K562 (cell line): ENCODE results near the gene TALDO1. TPM values are rescaled to one million over a fixed set of nuclear protein-coding genes. Genes with fewer than 3 reads are reported as not detected.

ENCODE experiments used
- HBP1 ChIP-seq: fragments of 450-650 bp; formaldehyde crosslinking; IDR thresholded peaks from 2 replicates; pipeline ENCODE4 v1.4.0; 2022; ENCODE audit warnings: missing genetic modification characterization
- NCOR1 ChIP-seq: fragments of 450-650 bp; IDR thresholded peaks from 2 replicates; pipeline ENCODE4 v1.6.1; 2016; ENCODE audit warnings: mild to moderate bottlenecking, moderate library complexity
- NFIC ChIP-seq: fragments of 450-650 bp; IDR thresholded peaks from 2 replicates; pipeline ENCODE4 v1.6.1; 2017; ENCODE audit warnings: mild to moderate bottlenecking, inconsistent platforms
- NONO ChIP-seq, 2 experiments: fragments of 200-400 bp in 1 of 2; fragments of 450-650 bp in 1 of 2; formaldehyde crosslinking in 1 of 2; IDR thresholded peaks; 2 replicates each; pipeline ENCODE4 v1.6.1; 2017; ENCODE audit warnings: low read depth in 2 of 2, mild to moderate bottlenecking in 2 of 2, moderate library complexity in 2 of 2, low read length in 1 of 2
- NR4A1 ChIP-seq, 2 experiments: fragments of 250-450 bp in 1 of 2; fragments of 450-650 bp in 1 of 2; sonication (Bioruptor Pico) in 1 of 2; IDR thresholded peaks; 2 replicates each; pipeline versions ENCODE4 v1.4.0 to v1.6.1; 2016 to 2020; ENCODE audit warnings: mild to moderate bottlenecking in 2 of 2, missing compliant biosample characterization in 1 of 2, missing genetic modification characterization in 1 of 2, moderate library complexity in 1 of 2
- OTX1 ChIP-seq: fragments of 450-650 bp; formaldehyde crosslinking; IDR thresholded peaks from 2 replicates; pipeline ENCODE4 v1.4.0; 2022; ENCODE audit warnings: mild to moderate bottlenecking
- PBX2 ChIP-seq, 2 experiments: IDR thresholded peaks in 1 of 2; conservative IDR thresholded peaks in 1 of 2; 2 replicates each; pipeline ENCODE4 v1.6.1; 2016; ENCODE audit warnings: low read depth in 2 of 2, mild to moderate bottlenecking in 1 of 2, missing compliant biosample characterization in 1 of 2, missing genetic modification characterization in 1 of 2, moderate library complexity in 1 of 2
- PHB ChIP-seq: fragments of 250-450 bp; sonication (Bioruptor Pico); IDR thresholded peaks from 2 replicates; pipeline ENCODE4 v1.5.0; 2021
- POLR2G ChIP-seq: fragments of 200-400 bp; formaldehyde crosslinking; IDR thresholded peaks from 2 replicates; pipeline ENCODE4 v1.6.1; 2017; ENCODE audit warnings: low read depth, mild to moderate bottlenecking, antibody characterized with exemption, low read length, moderate library complexity
- SIRT6 ChIP-seq: IDR thresholded peaks from one replicate; pipeline ENCODE4 v1.6.1; 2012; ENCODE audit warnings: low read depth, mild to moderate bottlenecking, control low read depth, inconsistent platforms, low read length, moderate library complexity
- STAG1 ChIP-seq: sonication (generic); formaldehyde crosslinking; IDR thresholded peaks from 2 replicates; pipeline ENCODE4 v1.5.0; 2020; ENCODE audit warnings: missing genetic modification reagents, borderline replicate concordance
- ZBTB9 ChIP-seq: fragments of 450-650 bp; formaldehyde crosslinking; IDR thresholded peaks from 2 replicates; pipeline ENCODE4 v1.4.0; 2020; ENCODE audit warnings: mild to moderate bottlenecking, moderate library complexity
- ZMIZ1 ChIP-seq, 2 experiments: fragments of 150-350 bp in 1 of 2; IDR thresholded peaks; 2 replicates each; pipeline ENCODE4 v1.6.1; 2012 to 2016; ENCODE audit warnings: low read depth in 2 of 2, low read length in 2 of 2, mild to moderate bottlenecking in 1 of 2, moderate library complexity in 1 of 2
- ZNF12 ChIP-seq: sonication (generic); formaldehyde crosslinking; IDR thresholded peaks from 2 replicates; pipeline ENCODE4 v1.4.0; 2020; ENCODE audit warnings: mild to moderate bottlenecking, missing genetic modification reagents
- ZNF143 ChIP-seq: sonication (generic); formaldehyde crosslinking; IDR thresholded peaks from 2 replicates; pipeline ENCODE4 v1.9.0; 2022; ENCODE audit warnings: mild to moderate bottlenecking, missing genetic modification reagents
- ZNF384 ChIP-seq: IDR thresholded peaks from 2 replicates; pipeline ENCODE4 v1.6.1; 2012; ENCODE audit warnings: low read depth, low read length, improper control_type of control experiment
- polyA plus RNA-seq, 8 experiments: library from polyadenylated mRNA; depleted of rRNA in 4 of 8; stranded (reverse) in 5 of 8; unstranded in 3 of 8; fragments of >200 nt; fragmentation: Nextera tagmentation in 2 of 8; fragmentation: Illumina TruSeq in 1 of 8; extraction: Ambion mirVana in 2 of 8; extraction: Trizol in 1 of 8; gene quantifications; 2 replicates each; pipeline versions ENCODE4 v1.2.1 to v1.2.3, GENCODE V29; 2011 to 2014; ENCODE audit warnings: inconsistent platforms in 1 of 8, missing spikeins in 1 of 8
- total RNA-seq, 7 experiments: library from RNA; depleted of rRNA in 6 of 7; stranded (reverse); fragments of >200 nt in 6 of 7; fragmentation: Illumina TruSeq in 2 of 7; extraction: Trizol in 2 of 7; gene quantifications; 2 replicates each; pipeline versions ENCODE4 v1.2.1 to v1.2.3, GENCODE V29; 2011 to 2021; ENCODE audit warnings: low replicate concordance in 1 of 7

TALDO1 gene
- total and polyA plus RNA-seq, 9 of the 15 experiments (the other 6 are each of a cell fraction or from before 2014, with no cell fraction given): 260 to 541 (median 441) TPM

GRCh38 chr11:765025-765801 lies 17.9 kb downstream of the TALDO1 start (continued):
- TF ChIP-seq ZBTB9 (CRISPR knock-in tag) (peak; percentile 78; the same call in 1 of the 2 replicates), NCOR1 (peak; percentile 26; the same call in 1 of the 2 replicates), ZNF384 (peak; percentile 70), STAG1 (CRISPR knock-in tag) (peak; percentile 18; the same call in 1 of the 2 replicates), PHB (CRISPR knock-in tag) (peak; percentile 51; the same call in 1 of the 2 replicates), ZMIZ1 (IDR thresholded peaks at IDR 0.05; ENCODE audit: low read depth in 2 of 2, low read length in 2 of 2) (peak in 1 of 2 experiments; percentile 37; a peak in 2 of 4 replicates), ZNF143 (CRISPR knock-in tag) (no peak), ZNF12 (CRISPR knock-in tag) (no peak), PBX2 (CRISPR knock-in tag; IDR thresholded peaks at IDR 0.05; ENCODE audit: low read depth) (no peak), PBX2 (tag; conservative IDR thresholded peaks at IDR 0.05; ENCODE audit: low read depth) (no peak), NR4A1 (CRISPR knock-in tag; IDR thresholded peaks at IDR 0.05) (0 out of 2 replicates have a peak, but pooled peaks have one; percentile 46), NR4A1 (tag; IDR thresholded peaks at IDR 0.05) (no peak), HBP1 (CRISPR knock-in tag) (peak; percentile 32; the same call in 1 of the 2 replicates), POLR2G (peak; percentile 81), OTX1 (CRISPR knock-in tag) (peak; percentile 87; the same call in 1 of the 2 replicates), NFIC (0 out of 2 replicates have a peak, but pooled peaks have one; percentile 7), NONO (IDR thresholded peaks at IDR 0.05; ENCODE audit: low read depth in 2 of 2, low read length in 1 of 2) (peak in 1 of 2 experiments; percentile 67; a peak in 1 of 4 replicates), SIRT6 (peak; percentile 90)
